Cardiac ventricle fibroblast (primary cell): Measurements from ENCODE around the gene APEX1. TPM values are rescaled to one million over a fixed set of nuclear protein-coding genes. Genes with fewer than 3 reads are reported as not detected.

Experiments used
- total RNA-seq: library from RNA; depleted of rRNA; stranded (reverse); fragments of >200 nt; gene quantifications from 2 replicates; pipeline ENCODE4 v1.2.3, GENCODE V29; 2015

APEX1 gene
- 156 and 173 TPM in 2 replicates for total RNA-seq

DNA sequence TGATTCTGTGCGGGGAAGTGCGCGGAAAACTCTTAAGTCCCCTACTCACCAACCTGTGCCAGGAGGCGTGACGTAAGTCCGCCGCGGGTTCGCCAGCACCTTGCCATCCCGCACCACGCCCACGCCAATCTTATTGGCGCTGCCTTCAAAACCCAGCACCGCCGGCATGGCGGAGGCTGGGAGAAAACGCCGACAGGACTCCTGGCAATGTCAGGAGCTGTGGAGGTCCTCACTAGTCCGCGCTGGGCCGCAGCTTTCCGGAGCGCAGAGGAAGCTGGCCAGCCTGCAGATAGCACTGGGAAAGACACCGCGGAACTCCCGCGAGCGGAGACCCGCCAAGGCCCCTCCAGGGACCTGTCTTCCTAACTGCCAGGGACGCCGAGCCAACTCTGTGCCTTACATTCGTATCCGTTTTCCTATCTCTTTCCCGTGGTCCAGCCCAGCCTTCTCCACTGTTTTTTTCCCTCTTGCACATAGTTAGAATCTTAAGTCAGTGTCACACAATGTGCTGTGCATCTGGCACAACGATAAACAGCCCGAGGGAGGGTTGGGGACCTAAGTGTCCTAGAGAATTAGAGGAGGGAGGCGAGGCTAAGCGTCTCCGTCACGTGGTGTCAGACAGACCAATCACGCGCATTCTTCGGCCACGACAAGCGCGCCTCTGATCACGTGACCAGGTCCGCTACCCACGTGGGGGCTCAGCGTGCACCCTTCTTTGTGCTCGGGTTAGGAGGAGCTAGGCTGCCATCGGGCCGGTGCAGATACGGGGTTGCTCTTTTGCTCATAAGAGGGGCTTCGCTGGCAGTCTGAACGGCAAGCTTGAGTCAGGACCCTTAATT, at the start of gene APEX1, which contains the start of gene OSGEP:
APEX1 (plus strand) TSS at position 711 of the 839 bp plus-strand sequence. CDS start 420 bp downstream, outside the sequence.
OSGEP (minus strand) TSS at position 297 of the 839 bp plus-strand sequence; CDS start at position 168, 129 bp downstream.

GRCh38 chr14:20412876-20413743, 41.9 kb upstream of the APEX1 start, which contains the start of gene TEP1:
Gene TEP1, minus strand, starts transcription at chr14:20413501. Its CDS starts 5,062 bp downstream, at chr14:20408439.

DNA sequence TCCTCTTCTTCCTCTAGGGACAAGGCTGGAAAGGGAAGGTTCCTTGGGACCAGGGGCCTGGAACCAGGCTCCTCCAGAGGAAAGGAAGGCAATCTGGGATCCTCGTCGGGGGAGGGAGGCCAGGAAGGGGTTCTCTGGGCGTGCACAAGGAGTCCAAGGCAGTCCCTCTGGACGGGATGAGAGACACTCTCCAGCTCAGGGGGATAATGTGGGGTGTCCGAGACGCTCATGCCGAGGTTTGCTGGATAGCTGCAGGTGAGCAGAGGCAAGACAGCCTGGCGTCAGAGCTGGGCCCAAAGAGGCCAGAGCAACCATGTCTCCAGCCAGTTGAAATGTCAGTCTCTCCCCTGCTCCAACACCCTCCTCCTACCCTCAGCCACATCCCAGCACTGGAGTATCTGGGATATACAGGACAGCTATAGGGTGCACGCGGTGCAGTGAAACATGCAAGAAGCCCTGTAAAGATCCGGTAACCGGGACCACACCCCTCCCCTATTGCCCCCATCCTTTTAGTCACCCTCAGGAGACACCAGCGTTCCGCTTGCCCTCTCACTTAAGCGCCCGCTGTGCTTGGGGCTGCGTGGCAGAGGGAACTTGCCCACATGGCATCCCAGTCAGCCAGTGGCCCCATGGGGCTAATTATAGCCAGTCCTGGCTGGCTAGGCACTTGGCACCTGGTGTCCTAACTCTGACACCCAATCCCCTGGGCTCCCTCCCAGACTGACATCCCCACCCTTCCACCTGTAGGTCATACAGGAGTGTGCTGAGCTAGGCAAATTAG, 19.3 kb upstream of the APEX1 start, which contains the start of gene KLHL33:
KLHL33 (minus strand) TSS at position 585 of the 781 bp plus-strand sequence; CDS start at position 230, 355 bp downstream.

GRCh38 chr14:20461225-20462141, 6.5 kb downstream of the APEX1 start, which contains the start of gene PIP4P1:
Gene PIP4P1, minus strand, starts transcription at chr14:20461434. Its CDS starts 109 bp downstream, at chr14:20461325.

DNA sequence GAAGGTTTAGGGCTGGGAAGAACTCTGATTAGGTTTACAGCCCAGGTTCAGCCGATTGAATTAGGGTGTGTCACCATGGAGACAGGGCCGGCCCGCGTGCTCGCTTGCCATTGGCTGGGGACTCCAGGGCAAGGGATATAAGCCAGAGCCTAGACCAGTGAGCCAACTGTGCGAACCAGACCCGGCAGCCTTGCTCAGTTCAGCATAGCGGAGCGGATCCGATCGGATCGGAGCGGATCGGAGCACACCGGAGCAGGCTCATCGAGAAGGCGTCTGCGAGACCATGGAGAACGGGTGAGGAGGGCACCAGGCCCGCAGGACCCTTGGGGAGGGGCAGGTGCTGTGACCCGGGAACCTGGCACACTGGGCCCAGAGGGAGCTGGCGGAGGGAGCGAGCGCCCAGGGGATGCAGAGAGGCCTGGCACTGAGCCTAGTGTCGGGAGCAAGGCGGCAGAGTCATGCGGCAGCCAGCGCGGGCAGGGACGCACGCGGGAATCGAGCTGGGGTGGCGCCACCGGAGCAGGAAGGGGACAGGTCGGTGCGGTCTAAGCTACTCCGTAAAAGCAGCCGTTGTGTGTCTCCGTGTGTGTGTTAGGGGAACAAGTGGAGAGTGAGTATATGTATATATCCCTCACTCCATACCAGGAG, 14.3 kb downstream of the APEX1 start, which contains the start of gene PNP:
PNP (plus strand) TSS at position 165 of the 648 bp plus-strand sequence; CDS start at position 284, 119 bp downstream.

Other genes with a start within 250 kb of the APEX1 start
- not detected in 2 replicates for gene OR11H6, start 231.5 kb upstream of the APEX1 start, total RNA-seq
- gene OR11H7, start 226.2 kb upstream of the APEX1 start, total RNA-seq, result not detected in 2 replicates
- not detected in 2 replicates for gene OR11H4, start 215.9 kb upstream of the APEX1 start, total RNA-seq
- 5.4 and 9.6 TPM in 2 replicates for gene TTC5, start 149.3 kb upstream of the APEX1 start, total RNA-seq
- 28.0 and 42.1 TPM in 2 replicates for gene CCNB1IP1, start 121.9 kb upstream of the APEX1 start, total RNA-seq
- 6.4 and 11.6 TPM in 2 replicates for gene PARP2, start 111.6 kb upstream of the APEX1 start, total RNA-seq
- 13.4 and 17.6 TPM in 2 replicates for gene TEP1, start 41.7 kb upstream of the APEX1 start, total RNA-seq
- gene KLHL33, start 19.1 kb upstream of the APEX1 start, total RNA-seq, result 0.31 TPM in 1 of 2 replicates, not detected in the other
- 27.0 and 34.1 TPM in 2 replicates for gene OSGEP, start 414 bp upstream of the APEX1 start, total RNA-seq
- 14.6 and 17.6 TPM in 2 replicates for gene PIP4P1, start 6.2 kb downstream of the APEX1 start, total RNA-seq
- gene PNP, start 14.2 kb downstream of the APEX1 start, total RNA-seq, result 17.1 and 21.0 TPM in 2 replicates
- gene RNASE10, start 50.3 kb downstream of the APEX1 start, total RNA-seq, result not detected in 2 replicates
- not detected in 2 replicates for gene RNASE9, start 105.8 kb downstream of the APEX1 start, total RNA-seq
- gene RNASE11, start 132.8 kb downstream of the APEX1 start, total RNA-seq, result not detected in 2 replicates
- gene RNASE12, start 136.2 kb downstream of the APEX1 start, total RNA-seq, result not detected in 2 replicates
- not detected in 2 replicates for gene OR6S1, start 186.5 kb downstream of the APEX1 start, total RNA-seq
- gene RNASE4, start 229.3 kb downstream of the APEX1 start, total RNA-seq, result 100.0 and 133 TPM in 2 replicates
- 24.5 and 37.8 TPM in 2 replicates for gene ANG, start 233.5 kb downstream of the APEX1 start, total RNA-seq